Suprapubic skin (tissue), 3 donors: ENCODE data around the gene EEFSEC.

Source experiments
- POLR2A ChIP-seq, 2 donors: fragments of 450-650 bp; IDR thresholded peaks; one replicate each; pipeline ENCODE4 v1.6.1; 2017; ENCODE audit warnings: antibody characterized with exemption in 2 of 2, mild to moderate bottlenecking in 2 of 2, moderate library complexity in 2 of 2
- TF ChIP-seq, protein P1 (sequence below), 2 donors: fragments of 200-600 bp in 1 of 2; fragments of 450-650 bp in 1 of 2; sonication (generic) in 1 of 2; IDR thresholded peaks; one replicate each; pipeline ENCODE4 v1.5.1; 2016 to 2019; ENCODE audit warnings: antibody characterized with exemption in 2 of 2, mild to moderate bottlenecking in 1 of 2, moderate library complexity in 1 of 2

DNA sequence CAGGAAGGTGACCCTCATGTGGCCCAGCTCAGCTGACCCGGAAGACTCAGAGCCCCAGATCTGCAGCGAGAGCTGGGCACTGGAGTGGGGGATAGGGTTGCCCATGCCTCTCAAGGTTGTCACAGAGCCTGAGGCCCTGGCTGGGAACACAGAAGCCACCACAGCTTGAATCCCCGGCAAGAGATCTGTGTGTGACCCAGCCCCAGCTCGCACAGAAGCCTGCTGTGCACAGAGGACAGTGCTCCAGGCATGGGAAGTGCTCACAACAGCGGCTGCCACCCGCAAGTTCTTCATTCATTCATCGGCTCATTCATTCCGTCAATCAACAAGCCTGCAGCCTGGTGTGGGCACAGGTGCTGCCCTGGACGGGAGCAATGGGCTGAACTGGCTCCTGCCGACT lies 277.0 kb downstream of the EEFSEC start:
- TF ChIP-seq, protein P1, sequence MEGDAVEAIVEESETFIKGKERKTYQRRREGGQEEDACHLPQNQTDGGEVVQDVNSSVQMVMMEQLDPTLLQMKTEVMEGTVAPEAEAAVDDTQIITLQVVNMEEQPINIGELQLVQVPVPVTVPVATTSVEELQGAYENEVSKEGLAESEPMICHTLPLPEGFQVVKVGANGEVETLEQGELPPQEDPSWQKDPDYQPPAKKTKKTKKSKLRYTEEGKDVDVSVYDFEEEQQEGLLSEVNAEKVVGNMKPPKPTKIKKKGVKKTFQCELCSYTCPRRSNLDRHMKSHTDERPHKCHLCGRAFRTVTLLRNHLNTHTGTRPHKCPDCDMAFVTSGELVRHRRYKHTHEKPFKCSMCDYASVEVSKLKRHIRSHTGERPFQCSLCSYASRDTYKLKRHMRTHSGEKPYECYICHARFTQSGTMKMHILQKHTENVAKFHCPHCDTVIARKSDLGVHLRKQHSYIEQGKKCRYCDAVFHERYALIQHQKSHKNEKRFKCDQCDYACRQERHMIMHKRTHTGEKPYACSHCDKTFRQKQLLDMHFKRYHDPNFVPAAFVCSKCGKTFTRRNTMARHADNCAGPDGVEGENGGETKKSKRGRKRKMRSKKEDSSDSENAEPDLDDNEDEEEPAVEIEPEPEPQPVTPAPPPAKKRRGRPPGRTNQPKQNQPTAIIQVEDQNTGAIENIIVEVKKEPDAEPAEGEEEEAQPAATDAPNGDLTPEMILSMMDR (IDR thresholded peaks at IDR 0.05) = no peak
- TF ChIP-seq POLR2A (IDR thresholded peaks at IDR 0.05) = no peak
